Loucy (cell line): ENCODE data around the gene ASTL.

ENCODE experiments used
- H2AFZ ChIP-seq: fragments of 200-600 bp; sonication (generic); 2 replicates; pipeline ENCODE4 v1.6.0; 2016; ENCODE audit warnings: antibody characterized with exemption, mild to moderate bottlenecking, low read length, moderate library complexity
- H3F3A ChIP-seq: fragments of 200-600 bp; 2 replicates; pipeline ENCODE4 v1.6.0; 2016; ENCODE audit warnings: antibody characterized with exemption, low read depth, mild to moderate bottlenecking
- H3K27me3 ChIP-seq: fragments of 200-600 bp; sonication (generic); 2 replicates; pipeline ENCODE4 v1.6.1; 2014; ENCODE audit warnings: low read length, mild to moderate bottlenecking; ENCODE audit not compliant: insufficient read depth, poor library complexity, severe bottlenecking
- H3K36me3 ChIP-seq: fragments of 200-600 bp; sonication (generic); 2 replicates; pipeline ENCODE4 v1.6.1; 2016; ENCODE audit warnings: low read length; ENCODE audit not compliant: insufficient read depth
- H3K4me1 ChIP-seq: fragments of 200-600 bp; sonication (generic); 2 replicates; pipeline ENCODE4 v1.5.1; 2014; ENCODE audit warnings: low read length, mild to moderate bottlenecking; ENCODE audit not compliant: insufficient read depth, poor library complexity, severe bottlenecking
- H3K4me2 ChIP-seq: fragments of 200-600 bp; sonication (generic); 2 replicates; pipeline ENCODE4 v1.6.0; 2014; ENCODE audit warnings: antibody characterized with exemption, low read length, low read depth, mild to moderate bottlenecking; ENCODE audit not compliant: poor library complexity, severe bottlenecking
- H3K4me3 ChIP-seq: fragments of 200-600 bp; sonication (generic); 2 replicates; pipeline ENCODE4 v1.5.1; 2014; ENCODE audit warnings: low read length, mild to moderate bottlenecking, mixed read lengths; ENCODE audit not compliant: poor library complexity, severe bottlenecking
- H3K79me2 ChIP-seq: fragments of 200-600 bp; sonication (generic); 2 replicates; pipeline ENCODE4 v1.6.1; 2014; ENCODE audit warnings: low read length; ENCODE audit not compliant: insufficient read depth
- H3K9ac ChIP-seq: fragments of 200-600 bp; sonication (generic); 2 replicates; pipeline ENCODE4 v1.6.0; 2014; ENCODE audit warnings: mild to moderate bottlenecking, low read depth, low read length, moderate library complexity; ENCODE audit not compliant: poor library complexity, severe bottlenecking
- H3K9me2 ChIP-seq: fragments of 200-600 bp; sonication (generic); replicated peaks from 2 replicates; pipeline ENCODE4 v1.6.1; 2016; ENCODE audit warnings: low read depth, low read length, mixed read lengths
- H3K9me3 ChIP-seq: fragments of 200-600 bp; sonication (generic); 2 replicates; pipeline ENCODE4 v1.6.1; 2014; ENCODE audit warnings: mild to moderate bottlenecking, antibody characterized with exemption, low read length, low read depth; ENCODE audit not compliant: insufficient read depth
- H4K20me1 ChIP-seq: fragments of 200-600 bp; sonication (generic); 2 replicates; pipeline ENCODE4 v1.6.0; 2014; ENCODE audit warnings: antibody characterized with exemption, low read length, mild to moderate bottlenecking; ENCODE audit not compliant: insufficient read depth, poor library complexity, severe bottlenecking
- EZH2phosphoT487 ChIP-seq: fragments of 200-600 bp; IDR thresholded peaks from 2 replicates; pipeline ENCODE4 v1.6.1; 2018; ENCODE audit warnings: antibody characterized with exemption, mild to moderate bottlenecking, moderate library complexity, borderline replicate concordance
- TF ChIP-seq, protein P1 (sequence below): fragments of 200-600 bp; sonication (generic); conservative IDR thresholded peaks from 2 replicates; pipeline ENCODE4 v1.5.1; 2014; ENCODE audit warnings: mild to moderate bottlenecking, antibody characterized with exemption, low read length

ASTL gene

DNA sequence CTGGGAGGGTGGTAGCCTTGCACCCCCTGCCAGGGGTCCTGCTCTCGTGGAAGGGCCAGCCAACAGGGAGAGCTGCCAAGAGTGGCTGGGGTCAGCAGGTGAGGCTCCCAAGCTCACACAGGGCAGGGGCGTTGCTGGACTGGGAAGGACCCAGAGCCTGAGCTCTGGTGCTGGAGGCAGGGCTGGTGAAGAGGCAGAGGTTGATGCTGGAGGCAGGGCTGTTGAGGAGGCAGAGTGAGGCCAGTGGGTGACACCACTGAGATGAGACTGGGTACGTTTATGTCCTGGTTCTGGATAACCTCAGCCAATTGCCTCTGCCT is 29.0 kb downstream of the ASTL start:
- no peaks in the 10 kb centered on the region for H3K27me3 ChIP-seq

DNA sequence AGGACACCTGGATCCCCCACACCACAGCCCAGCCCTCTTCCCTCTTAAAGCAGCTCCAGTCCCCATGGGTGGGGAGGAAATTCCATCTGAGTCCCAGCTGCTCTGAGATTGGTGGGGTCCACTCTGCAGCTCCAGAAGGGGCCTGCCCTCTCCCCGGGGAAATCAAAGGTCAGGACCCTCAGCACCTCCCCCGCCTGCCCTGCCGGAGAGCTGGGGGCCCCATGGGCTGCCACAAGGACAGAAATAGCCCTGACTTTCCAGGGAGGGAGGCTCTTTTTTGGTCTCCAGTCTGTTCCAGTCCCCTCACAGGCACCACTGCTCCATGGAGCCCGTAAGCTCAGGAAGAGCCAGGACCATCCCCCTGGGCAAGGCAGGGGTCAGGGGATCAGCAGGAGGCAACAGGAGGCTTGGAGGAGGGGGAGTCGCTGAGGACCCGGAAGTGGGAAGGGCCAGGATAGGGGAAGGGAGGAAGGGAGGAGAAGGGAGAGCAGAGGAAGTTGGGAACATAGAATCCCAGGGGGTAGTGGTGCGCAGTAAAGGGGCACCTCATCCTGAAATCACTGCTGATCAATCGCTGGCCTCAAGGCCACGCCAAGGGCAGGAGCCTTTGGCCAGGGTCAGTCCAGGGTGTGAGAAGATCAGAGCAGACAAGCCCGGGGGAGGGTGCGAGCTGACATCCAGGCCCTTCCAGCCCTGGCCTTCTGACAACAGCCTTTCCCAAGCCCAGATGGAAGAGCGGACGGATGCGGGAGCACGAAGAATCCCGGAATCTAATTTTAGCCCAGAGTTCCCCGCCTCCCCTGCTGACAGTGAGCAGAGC is 29.6 kb downstream of the ASTL start:
- H2AFZ ChIP-seq, result no peak overlapping the region

More for the DNA sequence above, 29.0 kb downstream of the ASTL start:
- H3K9me2 ChIP-seq, result no peaks in the 10 kb centered on the region
- no peak overlapping the region for H2AFZ ChIP-seq
- no peak overlapping the region for H3K4me3 ChIP-seq
- no peaks in the 10 kb centered on the region for H3K4me1 ChIP-seq
- TF ChIP-seq, protein P1, sequence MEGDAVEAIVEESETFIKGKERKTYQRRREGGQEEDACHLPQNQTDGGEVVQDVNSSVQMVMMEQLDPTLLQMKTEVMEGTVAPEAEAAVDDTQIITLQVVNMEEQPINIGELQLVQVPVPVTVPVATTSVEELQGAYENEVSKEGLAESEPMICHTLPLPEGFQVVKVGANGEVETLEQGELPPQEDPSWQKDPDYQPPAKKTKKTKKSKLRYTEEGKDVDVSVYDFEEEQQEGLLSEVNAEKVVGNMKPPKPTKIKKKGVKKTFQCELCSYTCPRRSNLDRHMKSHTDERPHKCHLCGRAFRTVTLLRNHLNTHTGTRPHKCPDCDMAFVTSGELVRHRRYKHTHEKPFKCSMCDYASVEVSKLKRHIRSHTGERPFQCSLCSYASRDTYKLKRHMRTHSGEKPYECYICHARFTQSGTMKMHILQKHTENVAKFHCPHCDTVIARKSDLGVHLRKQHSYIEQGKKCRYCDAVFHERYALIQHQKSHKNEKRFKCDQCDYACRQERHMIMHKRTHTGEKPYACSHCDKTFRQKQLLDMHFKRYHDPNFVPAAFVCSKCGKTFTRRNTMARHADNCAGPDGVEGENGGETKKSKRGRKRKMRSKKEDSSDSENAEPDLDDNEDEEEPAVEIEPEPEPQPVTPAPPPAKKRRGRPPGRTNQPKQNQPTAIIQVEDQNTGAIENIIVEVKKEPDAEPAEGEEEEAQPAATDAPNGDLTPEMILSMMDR, result no peak
- TF ChIP-seq EZH2phosphoT487, result no peak
- H3K9me3 ChIP-seq, result no peaks in the 10 kb centered on the region
- H3F3A ChIP-seq, result no peaks in the 10 kb centered on the region
- no peaks in the 10 kb centered on the region for H4K20me1 ChIP-seq
- H3K36me3 ChIP-seq, result no peaks in the 10 kb centered on the region
- no peaks in the 10 kb centered on the region for H3K79me2 ChIP-seq
- H3K4me2 ChIP-seq, result no peak overlapping the region
- H3K9ac ChIP-seq, result no peak overlapping the region

DNA sequence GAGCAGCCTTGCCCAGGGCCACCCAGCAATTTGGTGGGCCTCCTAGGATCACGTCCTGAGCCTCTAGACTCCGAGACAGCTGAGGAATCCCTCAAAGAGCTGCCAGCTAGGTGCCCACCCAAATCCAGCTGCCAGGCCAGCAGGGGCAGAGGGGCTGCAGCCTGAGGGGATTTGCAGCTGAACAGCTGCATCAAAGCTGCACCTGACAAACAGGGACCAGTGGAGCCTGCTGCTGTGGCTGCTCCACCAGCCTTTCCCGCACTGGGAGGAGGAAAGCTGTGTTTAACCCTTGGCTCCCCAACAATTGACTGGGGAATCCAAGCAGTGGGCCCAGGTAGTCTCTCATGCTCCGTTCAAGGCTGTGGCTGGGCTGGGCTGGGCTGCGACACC is 30.2 kb downstream of the ASTL start:
- Histone ChIP-seq H3K27me3 (no peaks in the 10 kb centered on the region), H3F3A (no peaks in the 10 kb centered on the region), H3K36me3 (no peaks in the 10 kb centered on the region), H3K9me3 (no peaks in the 10 kb centered on the region), H4K20me1 (no peaks in the 10 kb centered on the region), H3K4me2 (no peak overlapping the region), H3K4me3 (no peak overlapping the region), H3K9me2 (no peaks in the 10 kb centered on the region), H3K4me1 (peaks cover 6% of the 10 kb centered on the region), H3K9ac (no peak overlapping the region), H2AFZ (no peak overlapping the region), H3K79me2 (no peaks in the 10 kb centered on the region)
- TF ChIP-seq, protein P1, result no peak
- TF ChIP-seq EZH2phosphoT487, result no peak

More for the DNA sequence above, 29.6 kb downstream of the ASTL start:
- H3K36me3 ChIP-seq, result no peaks in the 10 kb centered on the region
- H3K9me2 ChIP-seq, result no peaks in the 10 kb centered on the region
- H3K27me3 ChIP-seq, result no peaks in the 10 kb centered on the region
- no peak overlapping the region for H3K9ac ChIP-seq
- no peaks in the 10 kb centered on the region for H3K79me2 ChIP-seq
- H3K4me3 ChIP-seq, result no peak overlapping the region
- H3K4me1 ChIP-seq, result peaks cover 2% of the 10 kb centered on the region
- no peak overlapping the region for H3K4me2 ChIP-seq
- H3F3A ChIP-seq, result no peaks in the 10 kb centered on the region
- no peak for TF ChIP-seq EZH2phosphoT487
- TF ChIP-seq, protein P1, result no peak
- no peaks in the 10 kb centered on the region for H3K9me3 ChIP-seq
- no peaks in the 10 kb centered on the region for H4K20me1 ChIP-seq
